Stomach (tissue), 4 donors: Measurements from ENCODE around the gene MFSD6.

Experiments used
- EP300 ChIP-seq: sonication (generic); formaldehyde crosslinking; IDR thresholded peaks from one replicate; pipeline ENCODE4 v1.6.1; 2017; ENCODE audit warnings: antibody characterized with exemption
- POLR2A ChIP-seq, 4 donors: fragments of 450-650 bp; IDR thresholded peaks; one replicate each; pipeline ENCODE4 v1.6.1; 2016; ENCODE audit warnings: antibody characterized with exemption in 4 of 4, control low read depth in 2 of 4, mild to moderate bottlenecking in 1 of 4, moderate library complexity in 1 of 4
- POLR2AphosphoS5 ChIP-seq, 3 donors: sonication (generic); formaldehyde crosslinking; IDR thresholded peaks; one replicate each; pipeline ENCODE4 v1.6.1; 2016; ENCODE audit warnings: antibody characterized with exemption in 3 of 3
- TF ChIP-seq, protein P1 (sequence below), 7 experiments: fragments of 450-650 bp in 4 of 7; fragments of 200-600 bp in 3 of 7; sonication (generic) in 3 of 7; IDR thresholded peaks; one replicate each; pipeline ENCODE4 v1.5.1; 2016 to 2019; ENCODE audit warnings: antibody characterized with exemption in 7 of 7, control low read depth in 2 of 7, mild to moderate bottlenecking in 1 of 7

DNA sequence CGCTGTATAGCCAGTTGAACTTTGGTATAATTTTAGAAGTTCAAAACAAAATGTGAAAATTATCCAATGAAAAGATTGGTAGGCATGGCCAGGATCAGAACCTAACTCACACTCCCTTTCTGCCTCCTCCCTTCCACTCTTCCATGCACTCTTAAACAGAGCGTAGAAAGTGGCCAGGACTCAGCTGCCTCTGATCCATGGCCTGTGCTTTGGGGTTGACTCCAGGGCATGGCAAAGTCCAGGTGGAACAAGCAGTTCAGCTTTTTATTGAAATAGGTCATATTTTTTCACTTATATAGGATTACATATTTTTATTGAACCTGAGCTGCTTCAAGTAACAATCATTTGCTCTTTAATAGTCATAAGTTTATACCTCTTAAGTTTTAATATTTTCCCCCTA, 38.5 kb upstream of the MFSD6 start:
- TF ChIP-seq, protein P1, sequence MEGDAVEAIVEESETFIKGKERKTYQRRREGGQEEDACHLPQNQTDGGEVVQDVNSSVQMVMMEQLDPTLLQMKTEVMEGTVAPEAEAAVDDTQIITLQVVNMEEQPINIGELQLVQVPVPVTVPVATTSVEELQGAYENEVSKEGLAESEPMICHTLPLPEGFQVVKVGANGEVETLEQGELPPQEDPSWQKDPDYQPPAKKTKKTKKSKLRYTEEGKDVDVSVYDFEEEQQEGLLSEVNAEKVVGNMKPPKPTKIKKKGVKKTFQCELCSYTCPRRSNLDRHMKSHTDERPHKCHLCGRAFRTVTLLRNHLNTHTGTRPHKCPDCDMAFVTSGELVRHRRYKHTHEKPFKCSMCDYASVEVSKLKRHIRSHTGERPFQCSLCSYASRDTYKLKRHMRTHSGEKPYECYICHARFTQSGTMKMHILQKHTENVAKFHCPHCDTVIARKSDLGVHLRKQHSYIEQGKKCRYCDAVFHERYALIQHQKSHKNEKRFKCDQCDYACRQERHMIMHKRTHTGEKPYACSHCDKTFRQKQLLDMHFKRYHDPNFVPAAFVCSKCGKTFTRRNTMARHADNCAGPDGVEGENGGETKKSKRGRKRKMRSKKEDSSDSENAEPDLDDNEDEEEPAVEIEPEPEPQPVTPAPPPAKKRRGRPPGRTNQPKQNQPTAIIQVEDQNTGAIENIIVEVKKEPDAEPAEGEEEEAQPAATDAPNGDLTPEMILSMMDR (IDR thresholded peaks at IDR 0.05): no peak
- TF ChIP-seq POLR2A (IDR thresholded peaks at IDR 0.05) (no peak), EP300 (no peak), POLR2AphosphoS5 (IDR thresholded peaks at IDR 0.05) (no peak)
